ENCODE data around the gene H2BK1.

H2BK1 gene

GRCh38 chr7:151242159-151243044 is 32.1 kb upstream of the H2BK1 start:
- DNase-seq (ENCODE audit: low read depth) = no peak
- no peak overlapping the region for H3K4me3 ChIP-seq (ENCODE audit: control insufficient read depth, low read depth, low read length)
- TF ChIP-seq CTCF (IDR thresholded peaks at IDR 0.05; ENCODE audit: control insufficient read depth, insufficient read depth, low read depth, low read length, missing control alignments) = no peak

GRCh38 chr7:151241755-151242096 is 31.4 kb upstream of the H2BK1 start:
- no peak overlapping the region for H3K4me3 ChIP-seq (ENCODE audit: control insufficient read depth, low read depth, low read length)
- DNase-seq (ENCODE audit: low read depth) = no peak
- TF ChIP-seq CTCF (IDR thresholded peaks at IDR 0.05; ENCODE audit: control insufficient read depth, insufficient read depth, low read depth, low read length, missing control alignments) = no peak

GRCh38 chr7:151240942-151241754 is 30.9 kb upstream of the H2BK1 start:
- no peak overlapping the region for H3K4me3 ChIP-seq (ENCODE audit: control insufficient read depth, low read depth, low read length)
- no peak for DNase-seq (ENCODE audit: low read depth)
- no peak for TF ChIP-seq CTCF (IDR thresholded peaks at IDR 0.05; ENCODE audit: control insufficient read depth, insufficient read depth, low read depth, low read length, missing control alignments)

- no peak overlapping the region for H3K4me3 ChIP-seq (ENCODE audit: control insufficient read depth, low read depth, low read length)
- DNase-seq (ENCODE audit: low read depth) = no peak
- no peak for TF ChIP-seq CTCF (IDR thresholded peaks at IDR 0.05; ENCODE audit: control insufficient read depth, insufficient read depth, low read depth, low read length, missing control alignments)
These were observed 30.2 kb upstream of the H2BK1 start for GRCh38 chr7:151240536-151240935.

GRCh38 chr7:151239837-151240459 is 29.7 kb upstream of the H2BK1 start:
- DNase-seq (ENCODE audit: low read depth) = no peak
- H3K4me3 ChIP-seq (ENCODE audit: control insufficient read depth, low read depth, low read length) = no peak overlapping the region
- no peak for TF ChIP-seq CTCF (IDR thresholded peaks at IDR 0.05; ENCODE audit: control insufficient read depth, insufficient read depth, low read depth, low read length, missing control alignments)

- no peak for DNase-seq (ENCODE audit: low read depth)
- no peak overlapping the region for H3K4me3 ChIP-seq (ENCODE audit: control insufficient read depth, low read depth, low read length)
- TF ChIP-seq CTCF (IDR thresholded peaks at IDR 0.05; ENCODE audit: control insufficient read depth, insufficient read depth, low read depth, low read length, missing control alignments) = no peak
These were observed 28.9 kb upstream of the H2BK1 start for GRCh38 chr7:151238924-151239836.

Measured in AG09309 (cell line).